CD4-positive, alpha-beta T cell treated with Interleukin-17A for 1 hour (primary cell): ENCODE data around the gene EHBP1.

ENCODE experiments used
- DNase-seq: peaks from one replicate; pipeline ENCODE4 v3.0.0-alpha.2; 2020

The EHBP1 gene

DNA sequence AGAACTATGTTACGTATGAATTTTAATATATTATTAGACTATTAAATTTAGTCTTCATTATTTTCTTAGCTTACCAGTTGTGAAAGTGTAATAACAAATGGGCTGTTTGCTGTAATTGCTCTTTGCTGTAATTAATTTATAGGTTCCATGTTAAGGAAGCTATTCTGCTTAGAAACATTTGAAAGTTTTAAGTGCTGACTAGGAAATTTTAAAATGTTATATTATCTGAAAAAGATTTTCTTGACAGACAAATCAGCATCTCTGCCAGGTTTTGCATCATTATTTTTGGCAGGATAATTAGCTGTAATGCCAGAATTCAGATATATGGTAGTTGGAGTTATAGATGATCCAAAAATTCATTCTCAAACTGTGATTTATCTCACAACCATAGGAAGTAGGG, 387.3 kb downstream of the EHBP1 start:
- no peak for DNase-seq

DNA sequence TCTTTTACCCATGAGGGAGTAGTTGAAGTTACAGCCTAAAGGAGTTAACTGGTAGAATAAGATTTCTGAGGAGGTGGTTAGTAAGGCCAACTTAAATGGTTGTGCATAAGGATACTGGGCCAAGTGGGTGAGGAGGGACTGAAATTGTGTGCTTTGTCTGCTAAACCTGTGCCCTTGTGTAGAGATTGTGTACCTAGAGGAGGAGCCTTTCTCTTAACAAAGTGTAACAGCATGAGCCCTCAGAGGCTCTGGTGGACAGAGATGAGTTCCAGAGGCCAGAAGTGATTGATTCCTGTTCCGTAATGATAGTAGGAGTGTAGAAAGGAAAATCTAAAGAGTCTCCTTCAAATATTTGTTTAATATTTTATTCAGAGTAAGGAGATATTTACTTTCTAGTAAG, 388.0 kb downstream of the EHBP1 start:
- DNase-seq, result no peak
